Measurements from ENCODE around the gene ANO5.
"Not testable (repeated sequence)": the region's sequence is repeated elsewhere in the genome, so short reads cannot be mapped to it uniquely, and the experiment has no call there.

ANO5 gene

GRCh38 chr11:22199243-22199642 is 6.4 kb downstream of the ANO5 start:
- DNase-seq: no peak

- DNase-seq: no peak
Observed at GRCh38 chr11:22203281-22203680, 10.4 kb downstream of the ANO5 start.

GRCh38 chr11:22207162-22207561 is 14.3 kb downstream of the ANO5 start:
- DNase-seq: no peak

GRCh38 chr11:22208151-22208858 is 15.4 kb downstream of the ANO5 start:
- DNase-seq: no peak

- DNase-seq: no peak
Observed at GRCh38 chr11:22216940-22217339, 24.1 kb downstream of the ANO5 start.

GRCh38 chr11:22221143-22221542 is 28.3 kb downstream of the ANO5 start:
- no peak for DNase-seq

- DNase-seq: no peak
Observed at GRCh38 chr11:22225190-22225589, 32.3 kb downstream of the ANO5 start.

- DNase-seq: no peak
Observed at GRCh38 chr11:22234743-22235142, 41.9 kb downstream of the ANO5 start.

GRCh38 chr11:22244986-22245592 is 52.2 kb downstream of the ANO5 start:
- DNase-seq: peak; percentile 67

- no peak for DNase-seq
Observed at GRCh38 chr11:22246992-22247391, 54.1 kb downstream of the ANO5 start.

GRCh38 chr11:22249871-22250270 is 57.0 kb downstream of the ANO5 start:
- DNase-seq: no peak

- DNase-seq: no peak
Observed at GRCh38 chr11:22256876-22257275, 64.0 kb downstream of the ANO5 start.

GRCh38 chr11:22263613-22264012 is 70.7 kb downstream of the ANO5 start:
- no peak for DNase-seq

- DNase-seq: not testable (repeated sequence)
Observed at GRCh38 chr11:22268983-22269624, 76.2 kb downstream of the ANO5 start.

- no peak for DNase-seq
Observed at GRCh38 chr11:22273781-22274180, 80.9 kb downstream of the ANO5 start.

- no peak for DNase-seq
Observed at GRCh38 chr11:22275600-22275999, 82.7 kb downstream of the ANO5 start.

- DNase-seq: no peak
Observed at GRCh38 chr11:22276535-22276934, 83.7 kb downstream of the ANO5 start.

- DNase-seq: not testable (repeated sequence)
Observed at GRCh38 chr11:22284991-22285390, 92.1 kb downstream of the ANO5 start.

- no peak for DNase-seq
Observed at GRCh38 chr11:22302368-22302767, 109.5 kb downstream of the ANO5 start.

GRCh38 chr11:22304337-22304961 is 111.6 kb downstream of the ANO5 start:
- DNase-seq: peak; percentile 56

GRCh38 chr11:22317656-22318055 is 124.8 kb downstream of the ANO5 start:
- no peak for DNase-seq

GRCh38 chr11:22331771-22332170 is 138.9 kb downstream of the ANO5 start:
- no peak for DNase-seq

All from NCI-H1092 treated with DMSO at 0.1 percent for 48 hours (cell line).